GM21528 (cell line): ENCODE results near the gene IRF5.
A peak's percentile ranks its signal among the peaks of the same experiment; 100 is the strongest.
"Not testable (repeated sequence)": the region's sequence is repeated elsewhere in the genome, so short reads cannot be mapped to it uniquely, and the experiment has no call there.

Experiments
- ATAC-seq: cut with Tn5 transposase; IDR thresholded peaks from one replicate; pipeline ENCODE4 v1.9.1; 2021; ENCODE audit warnings: mild to moderate bottlenecking, moderate library complexity; ENCODE audit not compliant: unreplicated experiment, low FRiP score

IRF5 gene

DNA sequence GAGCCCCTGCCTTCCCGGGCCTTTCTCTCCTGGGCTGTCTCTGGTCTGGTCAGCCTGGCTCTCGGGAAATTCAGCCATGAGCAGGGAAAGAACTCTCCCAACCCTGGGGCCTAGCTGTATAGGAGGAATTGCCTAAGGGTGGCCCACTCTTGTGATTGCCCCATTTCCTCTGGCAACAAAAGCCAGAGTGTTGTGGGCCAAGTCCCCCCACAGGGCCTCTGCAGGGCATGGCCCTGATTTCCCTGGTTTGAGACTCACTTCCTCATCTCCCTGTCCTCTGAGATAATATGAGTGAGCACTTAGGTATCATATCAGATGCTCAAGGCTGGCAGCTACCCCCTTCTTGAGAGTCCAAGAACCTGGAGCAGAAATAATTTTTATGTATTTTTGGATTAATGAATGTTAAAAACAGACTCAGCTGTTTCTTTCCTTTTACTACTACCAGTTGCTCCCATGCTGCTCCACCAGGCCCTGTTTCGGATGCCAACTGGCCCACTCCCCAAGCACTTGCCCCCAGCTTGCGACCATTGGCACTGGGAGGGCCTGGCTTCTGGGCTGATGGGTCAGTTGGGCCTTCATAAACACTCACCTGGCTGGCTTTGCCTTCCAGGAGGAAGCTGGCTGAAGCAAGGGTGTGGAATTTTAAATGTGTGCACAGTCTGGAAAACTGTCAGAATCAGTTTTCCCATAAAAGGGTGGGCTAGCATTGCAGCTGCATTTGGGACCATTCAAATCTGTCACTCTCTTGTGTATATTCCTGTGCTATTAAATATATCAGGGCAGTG is 11.4 kb downstream of the IRF5 start:
- no peak for ATAC-seq

DNA sequence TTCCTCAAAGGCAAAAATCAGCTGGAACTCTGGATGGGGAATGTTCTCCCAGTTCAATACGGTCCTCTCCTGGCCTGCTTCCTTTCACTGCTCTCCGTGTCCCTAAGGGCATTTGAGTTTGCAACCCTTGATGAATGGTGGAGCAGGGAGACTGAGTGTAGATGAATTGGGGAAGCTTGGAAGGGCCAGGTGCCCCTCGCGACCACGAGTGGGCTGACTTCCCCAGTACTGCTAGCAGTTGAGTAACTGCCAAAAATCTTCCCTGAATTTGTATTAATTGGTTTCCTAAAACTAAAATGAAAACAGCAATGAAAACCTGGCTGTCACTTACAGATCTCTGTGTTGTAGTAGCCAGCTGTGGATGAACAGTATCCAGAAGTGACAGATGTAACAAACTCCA is 13.6 kb downstream of the IRF5 start:
- no peak for ATAC-seq

- no peak for ATAC-seq
Observed at GRCh38 chr7:128954150-128954549, 16.4 kb downstream of the IRF5 start.

- no peak for ATAC-seq
Observed at GRCh38 chr7:128954830-128955802, 17.4 kb downstream of the IRF5 start.

GRCh38 chr7:128955981-128956380 is 18.3 kb downstream of the IRF5 start:
- ATAC-seq = no peak

- no peak for ATAC-seq
Observed at GRCh38 chr7:128959296-128959695, 21.6 kb downstream of the IRF5 start.

DNA sequence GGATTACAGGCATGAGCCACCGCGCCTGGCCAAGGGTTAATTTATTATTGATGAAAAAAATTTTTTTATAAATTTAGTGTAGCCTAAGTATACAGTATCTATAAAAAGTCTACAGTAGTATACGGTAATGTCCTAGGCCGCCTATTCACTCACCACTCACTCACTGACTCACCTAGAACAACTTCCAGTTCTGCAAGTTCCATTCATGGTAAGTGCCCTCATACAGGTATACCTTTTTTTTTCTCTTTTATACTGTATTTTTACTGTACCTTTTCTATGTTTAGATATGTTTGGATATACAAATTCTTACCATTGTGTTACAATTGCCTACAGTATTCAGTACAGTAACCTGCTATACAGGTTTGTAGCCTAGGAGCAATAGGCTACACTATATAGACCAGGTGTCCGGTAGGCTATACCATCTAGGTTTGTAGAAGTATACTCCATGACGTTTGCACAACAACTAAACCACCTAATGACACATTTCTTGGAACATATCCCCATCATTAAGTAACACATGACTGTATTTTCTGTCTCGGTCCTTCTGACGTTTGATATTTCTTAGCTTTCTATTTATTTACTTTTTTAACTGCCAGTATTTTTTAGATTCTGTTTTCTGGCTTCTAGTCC is 23.4 kb downstream of the IRF5 start:
- ATAC-seq = no peak

DNA sequence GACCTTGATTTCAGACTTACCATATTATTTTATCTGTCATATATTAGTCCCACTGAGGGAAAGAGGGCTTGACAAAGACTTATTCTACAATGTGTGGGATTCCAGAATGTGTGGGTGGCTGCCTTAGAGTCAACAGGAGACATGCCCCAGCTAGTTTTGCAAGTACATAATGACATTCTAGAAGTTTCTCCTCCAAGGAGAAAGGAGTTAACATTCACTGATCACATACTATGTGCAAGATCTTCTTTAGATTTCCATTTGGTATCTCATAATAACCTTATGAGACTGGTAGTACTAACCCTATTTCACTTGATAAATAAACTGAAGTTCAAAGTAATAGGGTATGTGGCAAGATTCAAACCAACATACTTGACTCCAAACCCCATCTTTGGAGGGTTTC is 25.2 kb downstream of the IRF5 start:
- ATAC-seq = peak; percentile 24

DNA sequence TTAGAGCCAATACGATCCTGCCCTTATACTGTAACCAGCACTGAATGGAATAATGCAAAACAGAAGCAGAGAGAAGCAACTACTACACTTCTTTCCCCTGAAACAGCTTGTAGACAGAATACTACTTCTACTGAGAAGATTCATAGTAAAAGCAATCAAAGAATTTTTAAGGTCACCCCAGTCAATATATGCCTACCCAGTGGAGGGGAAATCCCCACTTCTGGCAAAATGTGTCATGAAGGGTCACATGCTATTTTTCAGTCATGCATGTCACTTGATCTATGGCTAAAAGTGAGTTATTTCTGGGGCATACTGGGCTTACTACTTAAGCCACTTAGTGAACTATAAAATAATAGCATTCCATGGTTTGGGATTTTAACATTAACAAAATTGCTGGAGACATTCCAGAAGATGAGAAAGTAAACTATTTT is 25.6 kb downstream of the IRF5 start:
- peak; percentile 57 for ATAC-seq

DNA sequence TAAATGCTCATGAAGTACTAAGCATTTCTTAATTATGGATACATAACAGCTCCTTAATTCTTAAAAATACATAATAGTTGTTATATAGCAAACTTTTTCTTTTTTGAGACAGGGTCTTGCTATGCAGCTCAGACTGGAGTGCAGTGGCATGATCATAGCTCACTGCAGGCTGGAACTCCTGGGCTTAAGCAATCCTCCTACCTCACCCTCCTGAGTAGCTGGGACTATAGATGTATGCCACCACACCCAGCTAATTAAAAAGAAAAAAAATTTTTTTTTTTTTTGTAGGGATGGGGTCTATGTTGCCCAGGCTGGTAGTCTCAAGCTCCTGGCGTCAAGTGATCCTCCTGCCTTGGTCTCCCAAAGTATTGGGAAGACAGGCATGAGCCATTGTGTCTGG is 30.9 kb downstream of the IRF5 start:
- no peak for ATAC-seq

DNA sequence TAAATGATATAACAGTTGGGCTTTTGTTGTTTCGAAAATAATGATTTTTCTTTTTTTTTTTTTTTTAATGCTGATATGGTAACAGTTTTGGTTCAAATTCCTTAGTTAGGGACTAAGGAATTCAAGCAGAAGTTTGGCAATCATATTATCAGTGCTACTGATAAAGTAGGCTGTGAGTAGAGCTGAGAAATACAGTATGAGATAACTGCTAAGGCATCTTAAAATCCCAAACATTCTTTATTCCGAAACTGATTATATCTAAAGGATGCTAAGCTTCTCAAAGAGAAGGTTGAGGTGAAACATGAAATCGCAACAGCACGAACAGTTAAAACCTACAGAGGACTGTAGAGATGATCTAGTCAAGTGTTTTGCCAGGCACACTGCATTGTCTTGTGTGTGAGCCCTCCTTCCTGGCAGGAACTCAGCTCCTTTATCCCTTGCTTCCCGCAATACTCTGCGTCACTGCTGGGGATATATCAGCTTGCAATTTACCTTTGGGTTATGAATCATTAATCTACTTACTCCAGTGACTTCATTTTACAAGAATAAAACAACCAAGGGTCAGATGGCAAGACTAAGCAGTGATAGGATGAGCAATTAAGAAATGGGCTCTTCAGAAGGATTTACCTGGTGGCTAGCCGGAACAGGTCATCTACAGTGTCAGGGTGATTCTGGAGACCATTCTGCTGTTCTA is 36.7 kb downstream of the IRF5 start:
- ATAC-seq = no peak

DNA sequence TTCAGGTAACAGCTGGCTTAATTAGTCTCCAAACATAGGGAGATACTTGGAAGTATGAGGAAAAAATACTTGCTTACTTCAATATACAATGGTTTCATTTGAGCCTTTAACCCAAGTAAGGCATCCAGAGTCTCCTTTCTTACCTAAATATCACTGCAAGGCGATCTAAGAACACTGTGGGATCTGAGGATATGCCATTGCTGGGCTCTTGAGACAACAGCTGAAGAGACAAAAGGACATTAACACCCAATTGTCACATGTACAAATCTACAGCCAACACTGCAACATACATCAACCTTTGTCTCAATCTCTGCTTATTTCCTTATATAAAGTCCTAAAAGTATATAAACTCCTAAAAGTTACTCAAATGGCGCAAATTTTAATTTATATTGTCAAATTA is 44.4 kb downstream of the IRF5 start:
- no peak for ATAC-seq

DNA sequence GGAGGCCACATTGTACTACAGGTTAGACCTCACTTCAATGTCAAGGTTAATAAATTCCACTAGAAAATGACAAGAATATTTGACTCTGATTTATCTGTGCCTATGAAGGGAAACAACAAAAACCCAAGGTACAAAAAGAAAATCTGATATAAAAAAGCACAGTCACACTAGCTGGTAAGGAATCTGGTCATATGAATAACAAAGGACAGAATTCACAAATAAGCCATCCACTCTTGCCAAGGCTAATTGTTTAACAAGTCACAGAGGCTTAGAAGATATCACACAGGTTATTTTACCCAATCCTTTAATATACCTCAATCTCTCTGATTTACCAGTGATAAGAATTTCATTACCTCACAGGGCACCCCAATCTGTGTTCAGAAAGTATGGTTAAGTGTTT is 47.9 kb downstream of the IRF5 start:
- ATAC-seq = no peak

DNA sequence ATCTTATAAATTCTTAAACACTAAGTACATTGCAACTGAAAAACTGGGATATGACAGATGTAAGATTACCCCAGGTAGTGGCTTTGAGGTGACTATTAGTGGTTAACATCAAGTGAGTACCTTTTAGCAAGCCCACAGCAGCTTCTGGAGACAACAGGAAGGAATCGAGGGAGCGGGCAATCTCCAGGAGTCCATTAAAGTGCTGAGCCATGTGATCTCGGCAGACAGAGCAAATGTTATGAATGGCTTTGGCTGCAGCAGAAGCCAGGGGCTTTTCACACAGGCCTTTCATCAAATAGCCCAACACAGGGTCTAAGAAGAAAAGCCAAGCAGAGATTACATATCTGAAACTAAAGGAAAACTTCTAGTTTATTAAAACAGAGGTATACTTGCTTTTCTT is 48.9 kb downstream of the IRF5 start:
- ATAC-seq = no peak

DNA sequence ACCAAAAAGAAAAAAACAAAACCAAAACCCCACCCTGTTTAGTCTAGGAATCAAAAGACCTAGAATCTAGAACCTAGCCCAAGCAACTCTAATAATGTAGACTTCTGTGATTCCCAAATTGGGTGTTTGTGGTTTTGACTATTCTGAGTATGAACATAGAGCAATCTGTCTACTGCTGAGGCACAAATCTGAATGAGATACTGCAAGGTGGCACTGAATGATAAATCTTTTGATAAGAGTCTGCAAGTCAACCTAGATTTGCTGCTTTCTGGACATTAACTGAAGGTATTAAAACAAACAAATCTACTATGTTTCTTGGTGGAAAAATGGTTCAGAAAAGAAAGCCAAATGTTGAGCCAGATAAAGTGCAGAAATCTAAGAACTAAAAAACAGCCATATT is 50.6 kb downstream of the IRF5 start:
- no peak for ATAC-seq

- no peak for ATAC-seq
Observed at GRCh38 chr7:128989961-128990360, 52.2 kb downstream of the IRF5 start.

DNA sequence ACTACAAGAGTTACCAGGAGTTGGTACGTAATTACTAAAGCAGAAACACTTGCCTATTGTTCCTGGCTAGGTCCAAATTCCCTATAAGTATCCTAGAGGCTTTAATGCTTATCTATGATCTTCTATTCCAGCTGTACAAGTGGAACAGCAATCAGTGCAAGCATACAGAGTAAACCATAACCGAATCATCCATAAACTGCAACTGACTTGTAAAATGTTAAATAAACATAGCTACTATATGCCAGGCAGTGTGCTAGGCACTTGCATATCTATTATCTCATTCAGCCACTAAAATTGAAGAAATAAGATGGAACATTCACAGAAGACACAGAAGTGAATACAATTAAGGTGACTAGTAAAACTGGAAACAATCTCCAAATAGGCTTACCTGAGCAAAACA is 55.7 kb downstream of the IRF5 start:
- ATAC-seq = no peak

- not testable (repeated sequence) for ATAC-seq
Observed at GRCh38 chr7:128994560-128994959, 56.8 kb downstream of the IRF5 start.

DNA sequence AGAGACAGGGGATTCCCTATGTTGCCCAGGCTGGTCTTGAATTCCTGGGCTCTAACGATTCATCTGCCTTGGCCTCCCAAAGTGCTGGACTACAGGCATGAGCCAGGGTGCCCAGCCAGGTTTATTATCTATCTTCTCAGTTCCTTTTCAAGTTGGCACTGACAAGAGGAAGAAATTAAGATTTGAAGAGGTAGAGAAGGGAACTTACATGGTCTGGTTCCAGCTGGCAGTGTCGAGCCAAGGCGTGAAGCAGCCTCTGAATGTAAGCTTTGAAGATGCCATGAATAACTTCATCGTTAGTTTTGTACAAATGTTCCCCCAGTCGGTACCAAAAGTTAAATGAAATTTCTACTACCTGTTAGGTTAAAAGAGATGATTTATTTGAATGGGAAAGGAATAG is 59.5 kb downstream of the IRF5 start:
- no peak for ATAC-seq
